Neural progenitor cell (in vitro differentiated cells): ENCODE data around the gene KBTBD4.

ENCODE experiments used
- EZH2 ChIP-seq: fragments of 200-600 bp; sonication (generic); IDR thresholded peaks from 2 replicates; pipeline ENCODE4 v1.6.1; 2017; ENCODE audit warnings: antibody characterized with exemption, mild to moderate bottlenecking, moderate library complexity
- EZH2phosphoT487 ChIP-seq: fragments of 200-600 bp; sonication (generic); IDR thresholded peaks from 2 replicates; pipeline ENCODE4 v1.6.1; 2017; ENCODE audit warnings: antibody characterized with exemption
- TF ChIP-seq, protein P1 (sequence below): fragments of 200-600 bp; sonication (generic); IDR thresholded peaks from 2 replicates; pipeline ENCODE4 v1.5.1; 2017; ENCODE audit warnings: antibody characterized with exemption, mild to moderate bottlenecking

DNA sequence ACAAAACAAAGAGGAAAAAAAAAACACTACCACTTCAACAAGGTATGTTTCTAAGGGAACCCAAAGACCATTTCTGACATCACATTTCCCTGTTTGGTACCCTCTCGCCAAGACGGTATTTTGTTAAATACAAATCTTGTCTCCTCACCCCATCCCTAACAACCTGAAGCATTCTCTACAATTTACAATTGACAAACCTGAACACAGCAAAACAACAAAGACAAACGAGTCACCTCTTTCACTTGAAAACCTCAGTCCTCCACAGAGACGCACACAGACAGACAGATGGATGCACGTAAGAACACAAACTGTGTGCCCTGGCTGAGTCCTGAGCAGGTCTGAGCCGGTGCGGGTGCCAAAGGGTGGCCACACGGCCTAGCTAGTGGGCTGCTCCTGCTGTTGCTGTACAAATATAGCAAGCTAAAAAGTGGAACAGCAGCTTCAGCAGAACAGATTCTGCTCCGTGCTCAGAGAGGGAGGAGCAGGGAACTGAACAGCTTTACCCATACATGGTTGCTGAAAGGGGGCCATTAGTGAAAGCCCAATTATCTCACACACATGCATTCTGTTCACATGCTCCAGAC lies 54.4 kb downstream of the KBTBD4 start:
- TF ChIP-seq, protein P1, sequence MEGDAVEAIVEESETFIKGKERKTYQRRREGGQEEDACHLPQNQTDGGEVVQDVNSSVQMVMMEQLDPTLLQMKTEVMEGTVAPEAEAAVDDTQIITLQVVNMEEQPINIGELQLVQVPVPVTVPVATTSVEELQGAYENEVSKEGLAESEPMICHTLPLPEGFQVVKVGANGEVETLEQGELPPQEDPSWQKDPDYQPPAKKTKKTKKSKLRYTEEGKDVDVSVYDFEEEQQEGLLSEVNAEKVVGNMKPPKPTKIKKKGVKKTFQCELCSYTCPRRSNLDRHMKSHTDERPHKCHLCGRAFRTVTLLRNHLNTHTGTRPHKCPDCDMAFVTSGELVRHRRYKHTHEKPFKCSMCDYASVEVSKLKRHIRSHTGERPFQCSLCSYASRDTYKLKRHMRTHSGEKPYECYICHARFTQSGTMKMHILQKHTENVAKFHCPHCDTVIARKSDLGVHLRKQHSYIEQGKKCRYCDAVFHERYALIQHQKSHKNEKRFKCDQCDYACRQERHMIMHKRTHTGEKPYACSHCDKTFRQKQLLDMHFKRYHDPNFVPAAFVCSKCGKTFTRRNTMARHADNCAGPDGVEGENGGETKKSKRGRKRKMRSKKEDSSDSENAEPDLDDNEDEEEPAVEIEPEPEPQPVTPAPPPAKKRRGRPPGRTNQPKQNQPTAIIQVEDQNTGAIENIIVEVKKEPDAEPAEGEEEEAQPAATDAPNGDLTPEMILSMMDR, result no peak
- no peak for TF ChIP-seq EZH2
- TF ChIP-seq EZH2phosphoT487, result no peak
